ENCODE results near the gene COL18A1.
"Not testable (repeated sequence)": the region's sequence is repeated elsewhere in the genome, so short reads cannot be mapped to it uniquely, and the experiment has no call there.

COL18A1 gene

GRCh38 chr21:45429221-45430175, 24.5 kb downstream of the COL18A1 start:
- DNase-seq, result no peak

- DNase-seq, result no peak
These were observed 25.8 kb downstream of the COL18A1 start for GRCh38 chr21:45430521-45431501.

- no peak for DNase-seq
These were observed 27.0 kb downstream of the COL18A1 start for GRCh38 chr21:45431781-45432572.

GRCh38 chr21:45432575-45433255, 27.8 kb downstream of the COL18A1 start:
- DNase-seq, result no peak

- DNase-seq, result no peak
These were observed 28.3 kb downstream of the COL18A1 start for GRCh38 chr21:45433301-45433700.

GRCh38 chr21:45433911-45434644, 29.1 kb downstream of the COL18A1 start:
- DNase-seq, result no peak

GRCh38 chr21:45434645-45435217, 29.8 kb downstream of the COL18A1 start:
- no peak for DNase-seq

- DNase-seq, result no peak
These were observed 30.5 kb downstream of the COL18A1 start for GRCh38 chr21:45435405-45435981.

- DNase-seq, result no peak
These were observed 31.5 kb downstream of the COL18A1 start for GRCh38 chr21:45436351-45437065.

- DNase-seq, result not testable (repeated sequence)
These were observed 32.9 kb downstream of the COL18A1 start for GRCh38 chr21:45437844-45438243.

- no peak for DNase-seq
These were observed 33.6 kb downstream of the COL18A1 start for GRCh38 chr21:45438391-45439145.

- peak; percentile 92 for DNase-seq
These were observed 34.4 kb downstream of the COL18A1 start for GRCh38 chr21:45439161-45439872.

GRCh38 chr21:45439901-45440461, 35.0 kb downstream of the COL18A1 start:
- no peak for DNase-seq

- DNase-seq, result no peak
These were observed 35.9 kb downstream of the COL18A1 start for GRCh38 chr21:45440736-45441350.

GRCh38 chr21:45441431-45442255, 36.7 kb downstream of the COL18A1 start:
- DNase-seq, result no peak

- DNase-seq, result no peak
These were observed 37.3 kb downstream of the COL18A1 start for GRCh38 chr21:45442276-45442675.
